GM19467 (cell line): ENCODE data around the gene ELL3.

ENCODE experiments used
- ATAC-seq: cut with Tn5 transposase; IDR thresholded peaks from one replicate; pipeline ENCODE4 v1.9.1; 2021; ENCODE audit warnings: mild to moderate bottlenecking, moderate library complexity; ENCODE audit not compliant: unreplicated experiment

ELL3 gene

DNA sequence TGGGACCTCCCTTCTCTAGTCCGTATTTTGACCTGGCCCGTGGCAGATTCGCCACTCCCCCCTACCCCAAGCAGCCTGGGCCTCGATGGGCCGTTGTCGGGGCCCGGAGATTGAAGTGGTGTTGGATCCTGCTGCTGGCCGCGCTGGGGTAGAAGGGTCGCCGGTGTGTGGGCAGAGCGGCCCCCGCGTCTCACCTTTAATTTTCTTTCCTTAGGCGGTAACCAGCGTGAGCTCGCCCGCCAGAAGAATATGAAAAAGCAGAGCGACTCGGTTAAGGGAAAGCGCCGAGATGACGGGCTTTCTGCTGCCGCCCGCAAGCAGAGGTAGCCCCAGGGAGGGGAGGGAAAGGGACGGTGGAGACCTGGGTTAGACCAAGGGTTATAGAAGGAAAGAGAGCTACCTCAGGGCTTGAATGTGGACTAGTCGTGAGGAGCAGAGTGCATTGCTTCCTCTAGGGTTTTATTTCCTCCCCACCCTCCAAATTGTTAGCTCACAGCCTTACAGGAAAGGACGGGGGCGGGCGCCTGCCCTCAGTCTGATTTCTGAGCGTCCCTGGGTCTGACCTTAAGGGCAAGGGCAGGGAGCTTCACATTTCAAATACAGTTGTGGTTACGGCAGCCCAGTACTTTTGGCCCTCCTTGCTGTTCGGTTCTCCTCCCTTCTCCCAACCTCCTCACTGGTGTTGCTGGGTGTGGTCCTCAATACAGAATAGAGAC, 16.2 kb upstream of the ELL3 start:
- ATAC-seq = no peak

DNA sequence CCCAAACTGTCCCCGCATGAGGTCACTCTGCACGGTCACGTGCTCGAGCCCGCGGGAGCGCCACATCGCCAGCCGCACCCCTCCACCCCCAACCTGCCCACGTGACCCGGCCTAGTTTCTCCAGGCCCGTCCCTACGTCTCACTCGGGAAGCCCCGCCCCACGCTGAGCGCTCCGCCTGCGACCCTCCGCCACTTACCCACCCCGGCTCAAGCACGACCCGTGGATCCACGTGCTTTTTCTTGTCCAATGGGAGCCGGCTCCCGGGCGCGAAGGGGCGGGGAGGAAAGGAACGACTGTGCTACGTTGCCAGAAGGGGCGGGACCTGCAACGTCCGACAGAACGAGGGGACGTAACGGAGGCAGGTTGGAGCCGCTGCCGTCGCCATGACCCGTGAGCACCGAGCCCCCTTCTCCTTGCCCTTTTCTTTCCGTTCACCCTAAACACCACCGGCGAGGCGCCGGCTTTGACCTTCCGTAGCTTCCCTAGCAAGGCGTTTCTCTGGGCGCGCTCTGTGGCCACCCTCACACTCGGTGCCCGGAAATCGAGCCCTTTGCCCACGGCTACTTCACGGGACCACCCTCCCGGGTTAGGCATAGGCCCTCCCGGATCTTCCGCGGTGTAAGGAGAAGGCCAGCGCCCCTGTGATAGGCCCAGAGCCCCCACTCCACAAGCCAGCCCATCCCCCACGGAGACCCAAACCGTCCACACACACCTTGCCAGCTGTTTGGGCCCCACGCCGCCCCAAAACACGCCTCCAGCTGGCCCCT, 15.4 kb upstream of the ELL3 start, which contains the start of gene SERF2:
Gene SERF2, plus strand, starts transcription at position 328 of the 768 bp plus-strand sequence. Its CDS starts 57 bp downstream, at position 385.
- ATAC-seq = peak; percentile 78

DNA sequence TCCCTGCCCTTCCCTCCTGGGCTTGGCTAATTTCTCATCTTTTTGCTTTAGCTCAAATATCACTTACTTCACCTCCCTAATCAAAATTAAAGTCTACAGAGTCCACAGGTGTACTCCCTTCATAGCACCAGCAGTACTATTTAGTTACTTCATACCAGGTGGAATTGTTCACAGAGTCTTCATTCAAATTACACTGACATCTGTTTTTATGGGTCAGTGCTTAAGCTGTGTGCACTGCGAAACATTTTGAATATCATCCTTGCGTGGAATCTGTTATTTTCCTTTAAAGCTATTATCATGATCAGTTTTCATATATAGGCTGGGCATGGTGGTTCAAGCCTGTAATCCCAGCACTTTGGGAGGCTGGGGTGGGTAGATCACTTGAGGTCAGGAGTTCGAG, 12.6 kb upstream of the ELL3 start:
- no peak for ATAC-seq

DNA sequence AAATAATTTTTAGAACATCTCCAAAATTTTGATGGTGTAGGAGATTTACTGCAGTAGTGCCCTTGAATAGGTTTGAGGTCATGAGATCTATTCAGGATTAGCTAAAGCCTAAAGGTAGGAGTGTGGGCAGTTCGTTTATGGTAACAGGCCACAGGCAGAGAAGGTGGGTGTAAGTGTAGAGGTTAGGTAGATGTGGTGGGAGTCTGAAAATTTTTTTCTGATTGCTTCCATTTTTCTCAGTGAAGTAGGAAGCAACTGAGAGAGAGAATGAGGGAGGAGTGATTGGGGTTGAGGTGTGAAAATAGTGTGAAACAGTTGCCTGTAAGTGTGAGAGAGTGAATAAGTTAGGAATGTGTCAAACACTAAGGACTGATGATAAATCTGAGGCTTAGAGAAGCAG, 2.2 kb upstream of the ELL3 start:
- no peak for ATAC-seq

DNA sequence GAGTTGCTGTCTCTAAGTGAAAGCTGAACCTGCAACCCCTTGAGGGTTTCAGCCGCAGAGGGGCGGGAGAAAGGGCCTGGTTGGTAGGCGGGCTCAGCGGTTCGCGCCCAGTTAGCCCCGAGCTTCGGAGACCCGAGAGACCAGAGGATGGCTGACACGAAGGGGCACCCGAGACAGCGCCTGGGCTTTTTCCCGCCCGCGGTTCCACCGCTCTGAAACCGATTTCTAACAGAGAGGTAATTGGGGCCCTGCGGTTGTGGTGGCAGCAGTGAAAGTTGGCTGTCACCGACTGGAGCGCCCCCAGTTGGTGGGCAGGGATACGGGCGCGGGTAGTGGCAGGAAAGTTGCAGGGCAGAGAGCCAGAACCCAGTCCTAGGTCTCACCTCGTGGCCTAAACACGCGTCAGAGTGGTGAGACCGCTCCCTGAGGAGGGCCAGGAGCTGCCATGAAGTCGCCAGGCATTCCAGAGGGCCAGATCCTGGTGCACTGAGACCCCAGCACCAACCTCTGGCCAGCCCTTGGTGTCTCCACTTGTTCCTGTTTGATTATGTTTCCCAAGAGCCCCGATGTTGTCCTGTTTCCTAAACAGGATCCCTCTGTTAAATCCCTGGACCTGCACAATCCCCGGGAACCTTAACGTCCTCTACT, 625 bp upstream of the ELL3 start:
- ATAC-seq = peak; percentile 55

DNA sequence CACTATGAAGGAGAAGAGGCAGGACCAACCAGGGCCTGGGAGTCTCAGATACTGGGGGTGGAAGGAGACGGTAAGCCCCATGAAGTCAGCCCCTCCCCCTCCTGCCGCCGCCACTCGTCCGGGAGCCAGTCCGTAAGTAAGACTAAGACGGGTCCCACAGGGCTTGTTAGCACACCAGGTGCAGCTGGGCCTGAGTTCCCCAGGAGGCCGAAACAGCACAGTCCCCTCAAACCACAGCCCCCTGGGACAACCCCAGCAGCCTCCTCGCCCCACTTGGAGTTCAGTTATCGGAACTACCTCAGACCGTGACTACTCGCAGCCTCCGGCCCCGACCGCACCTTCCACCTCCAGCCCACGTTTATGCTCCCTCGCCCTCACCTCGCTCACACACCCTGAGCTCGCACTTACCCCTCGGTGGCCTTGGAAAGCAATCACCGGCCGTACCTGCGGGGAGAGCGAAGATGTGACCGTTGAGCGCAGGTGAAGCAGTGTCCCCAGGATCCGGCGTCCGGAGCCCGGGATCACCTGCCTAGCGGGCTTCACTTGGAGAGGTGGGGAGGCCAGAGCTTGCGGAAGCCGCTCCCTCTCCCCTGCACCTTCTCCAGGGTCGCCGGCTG, 557 bp downstream of the ELL3 start:
- peak; percentile 55 for ATAC-seq

DNA sequence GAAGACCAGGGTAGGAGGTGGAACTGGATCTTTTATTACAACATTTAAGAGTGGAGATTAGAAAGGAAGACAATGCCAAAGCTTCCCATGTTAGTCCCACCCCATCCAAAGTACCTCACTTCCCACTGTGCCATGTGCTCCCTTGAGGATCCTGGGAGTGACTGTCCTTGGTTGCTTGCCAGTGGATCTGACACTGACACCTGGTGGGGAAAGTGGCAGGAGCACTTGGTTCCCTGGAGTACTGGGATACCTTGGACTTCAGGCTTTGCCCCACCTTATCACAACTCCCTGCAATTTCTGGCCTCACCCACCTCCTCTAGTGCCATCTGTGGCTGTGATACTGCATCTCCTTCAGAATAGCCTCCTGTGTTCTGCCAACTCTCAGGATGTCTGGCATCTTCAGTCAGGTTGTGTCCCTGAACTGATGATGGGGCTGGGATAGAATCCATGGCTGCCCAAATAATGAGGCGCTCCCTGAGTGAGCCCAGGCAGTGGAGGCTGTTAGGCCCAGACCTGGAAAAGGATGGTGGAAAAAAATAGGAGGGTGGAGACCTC, 1.3 kb downstream of the ELL3 start:
- ATAC-seq = no peak

DNA sequence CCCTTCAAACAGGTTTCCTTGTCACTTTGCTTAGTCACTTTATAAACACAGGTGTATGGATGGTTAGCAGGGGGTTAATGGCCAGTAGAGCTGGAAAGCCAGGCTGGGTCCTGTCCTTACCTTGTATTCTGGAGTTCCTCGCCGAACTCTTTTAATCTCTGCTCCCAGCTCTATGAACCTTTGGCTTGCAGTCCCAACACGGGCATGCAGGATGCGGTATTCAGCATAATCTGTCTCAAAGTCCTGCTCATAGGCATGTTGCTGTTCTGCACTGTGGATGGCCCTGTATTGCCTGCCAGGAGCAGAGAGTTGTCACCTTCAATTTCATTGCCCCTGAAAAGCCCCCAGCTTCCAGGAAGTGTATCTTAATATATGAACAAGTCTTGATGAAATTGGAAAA, 2.7 kb downstream of the ELL3 start:
- no peak for ATAC-seq

DNA sequence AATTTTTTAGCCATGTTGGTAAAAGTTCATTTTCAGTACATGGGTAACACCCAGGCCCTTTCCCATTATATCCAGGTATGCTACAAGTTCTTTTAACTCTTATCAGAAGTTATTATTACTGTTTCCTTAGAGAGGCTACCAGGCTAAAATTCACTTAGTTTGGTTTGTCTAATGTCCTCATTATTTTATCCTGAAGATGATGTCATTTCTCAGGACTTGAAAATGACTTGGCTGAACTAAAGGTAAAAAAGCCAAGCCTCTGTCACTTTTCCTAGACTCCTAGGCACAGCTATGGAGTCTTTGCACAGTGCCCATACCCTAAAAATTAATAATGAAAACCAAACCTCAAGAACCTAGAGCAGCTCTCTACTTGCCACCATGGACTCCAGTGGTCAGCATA, 4.1 kb downstream of the ELL3 start:
- no peak for ATAC-seq

DNA sequence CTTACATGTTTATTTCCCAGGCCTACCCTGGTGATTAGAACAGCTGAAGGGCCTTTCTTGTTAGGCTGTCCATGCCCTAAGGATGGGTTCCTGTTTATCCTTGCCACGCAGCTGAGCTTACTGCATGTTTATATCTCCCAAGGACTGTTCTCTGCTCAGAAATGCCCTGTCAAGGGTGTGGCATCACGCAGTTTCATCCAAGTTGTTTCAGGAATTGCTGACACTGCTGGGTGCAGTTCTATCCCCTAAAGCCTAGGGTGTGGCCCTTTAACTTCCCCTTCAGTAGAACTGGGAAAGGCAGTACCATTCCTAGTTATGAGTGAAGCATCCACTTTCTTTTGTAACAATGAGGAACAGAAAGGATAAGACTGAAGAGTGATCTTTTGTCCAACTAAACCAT, 5.0 kb downstream of the ELL3 start:
- ATAC-seq = no peak

DNA sequence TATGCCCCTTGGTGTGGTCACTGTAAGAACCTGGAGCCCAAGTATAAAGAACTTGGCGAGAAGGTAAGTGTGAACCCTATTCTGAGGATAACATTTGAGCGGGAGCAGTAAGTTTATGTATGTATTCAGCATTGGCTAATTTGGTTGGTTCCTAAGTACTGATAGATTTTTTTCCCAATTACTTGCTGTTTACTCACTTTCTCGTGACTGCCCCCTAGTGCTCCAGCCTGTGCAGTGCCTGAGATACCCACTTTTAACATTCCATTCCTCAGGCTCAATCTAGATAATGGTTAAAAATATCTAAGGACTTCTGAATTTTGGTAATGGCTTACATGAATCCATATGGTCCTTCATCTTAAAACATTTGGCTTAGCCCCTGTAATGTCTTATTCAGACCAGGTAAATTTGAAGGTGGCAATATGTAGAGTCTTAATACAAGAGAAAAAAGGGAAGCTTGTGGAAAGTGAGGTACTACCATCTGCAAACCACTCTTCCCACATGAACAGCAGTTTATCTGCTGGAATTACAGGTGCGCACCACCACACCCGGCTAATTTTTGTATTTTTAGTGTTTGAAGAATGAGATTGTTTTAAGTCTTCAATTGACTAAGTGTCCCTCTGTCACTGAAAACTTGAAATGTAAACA, 7.1 kb downstream of the ELL3 start:
- no peak for ATAC-seq

DNA sequence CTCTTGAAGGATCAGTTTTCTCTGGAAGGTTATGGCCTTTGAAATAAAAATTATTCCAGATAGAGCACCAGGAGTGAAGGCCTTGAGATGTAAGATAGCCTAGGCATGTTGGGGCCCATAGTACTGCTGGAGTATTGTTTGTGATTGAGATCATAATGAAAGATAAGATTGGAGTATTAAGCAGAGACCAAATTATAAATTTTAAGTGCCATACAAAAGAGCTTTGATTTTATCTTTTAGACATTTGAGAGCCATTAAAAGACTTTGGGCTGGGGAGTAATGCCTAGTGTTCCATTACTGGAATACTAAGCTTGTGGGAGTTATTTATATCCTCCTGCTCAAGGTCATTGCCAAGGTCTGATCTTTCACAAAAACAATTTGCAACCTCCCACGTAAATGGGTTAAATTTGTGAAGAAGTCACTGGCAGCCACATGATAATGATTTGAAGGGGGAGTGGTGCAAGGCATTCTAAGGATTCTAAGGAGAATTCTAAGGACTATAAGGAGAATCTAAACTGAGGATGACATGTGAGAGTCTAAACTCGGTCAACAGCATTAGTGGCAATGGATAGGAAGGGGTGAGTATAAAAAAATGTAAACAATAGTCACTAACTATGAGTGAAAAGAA, 12.8 kb downstream of the ELL3 start:
- no peak for ATAC-seq

DNA sequence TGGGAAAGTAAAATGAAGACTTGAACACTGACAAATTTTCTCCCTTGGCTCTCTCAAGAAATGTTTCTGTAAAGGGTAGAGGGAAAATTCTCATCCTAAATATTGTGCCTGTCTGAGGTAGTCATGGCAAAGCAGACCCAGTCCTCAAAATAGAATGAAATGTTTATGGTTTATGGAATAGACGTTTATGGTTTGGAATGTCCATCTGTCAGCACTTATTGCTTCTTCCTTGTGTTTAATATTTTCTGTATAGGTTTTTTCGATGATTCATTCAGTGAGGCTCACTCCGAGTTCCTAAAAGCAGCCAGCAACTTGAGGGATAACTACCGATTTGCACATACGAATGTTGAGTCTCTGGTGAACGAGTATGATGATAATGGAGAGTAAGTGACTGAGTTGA, 13.9 kb downstream of the ELL3 start:
- no peak for ATAC-seq

DNA sequence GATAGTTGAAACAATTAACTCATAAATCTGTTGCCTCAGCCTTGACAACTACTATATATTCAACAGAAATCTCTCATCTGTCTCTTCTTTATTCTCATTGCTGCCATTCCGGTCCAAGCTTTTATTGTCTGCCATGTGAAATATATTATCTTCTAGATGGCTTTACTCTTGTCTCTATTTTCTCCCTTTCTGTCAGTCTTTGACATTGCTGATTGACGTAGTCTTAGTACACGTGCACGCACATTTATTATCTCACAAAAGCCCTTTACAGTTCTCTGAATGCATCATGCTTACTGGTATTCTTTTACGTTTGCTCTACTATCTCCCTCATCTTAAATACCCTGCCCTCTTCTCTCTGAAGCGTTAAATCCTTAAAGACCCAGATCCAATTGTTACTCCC, 24.9 kb downstream of the ELL3 start:
- ATAC-seq = no peak

DNA sequence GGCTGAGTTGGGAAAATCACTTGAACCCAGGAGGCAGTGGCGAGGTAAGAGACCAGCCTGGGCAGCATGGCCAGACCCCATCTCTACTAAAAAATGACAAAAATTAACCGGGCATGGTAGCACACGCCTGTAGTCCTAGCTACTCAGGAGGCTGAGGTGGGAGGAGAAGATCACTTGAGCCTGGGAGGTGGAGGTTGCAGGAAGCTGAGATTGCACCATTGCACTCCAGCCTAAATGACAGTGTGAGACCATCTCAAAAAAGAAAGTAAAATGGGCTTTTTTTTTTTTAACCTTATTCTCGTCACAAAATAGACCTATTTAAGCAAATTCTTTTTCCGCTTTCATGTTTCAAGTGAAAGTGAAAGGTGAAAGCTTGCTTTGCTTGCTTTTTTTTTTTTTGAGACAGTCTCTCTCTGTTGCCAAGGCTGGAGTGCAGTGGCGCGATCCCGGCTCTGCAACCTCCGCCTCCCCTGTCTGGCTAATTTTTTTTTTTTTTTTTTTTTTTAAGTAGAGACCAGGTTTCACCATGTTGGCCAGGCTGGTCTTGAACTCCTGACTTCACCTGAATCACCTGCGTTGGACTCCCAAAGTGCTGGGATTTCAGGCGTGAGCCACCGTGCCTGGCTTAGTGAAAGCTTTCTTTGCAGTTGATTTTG, 26.9 kb downstream of the ELL3 start:
- no peak for ATAC-seq

DNA sequence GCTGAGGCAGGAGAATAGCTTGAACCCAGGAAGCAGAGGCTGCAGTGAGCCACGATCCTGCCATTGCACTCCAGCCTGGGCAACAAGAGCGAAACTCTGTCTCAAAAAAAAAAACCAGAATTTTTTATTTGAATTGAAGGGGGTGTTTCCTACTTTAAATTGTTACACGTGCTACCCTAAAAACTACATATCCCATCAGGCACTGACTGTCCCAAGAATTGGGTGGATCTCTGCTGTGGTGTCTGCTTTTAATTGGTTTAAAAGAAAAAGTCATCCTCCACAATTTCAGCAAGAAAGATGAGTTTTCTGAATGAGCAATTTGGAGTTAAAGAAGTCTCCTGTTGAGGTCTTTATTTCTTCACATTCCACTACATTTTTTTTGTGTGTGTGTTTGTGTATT, 28.4 kb downstream of the ELL3 start:
- ATAC-seq = no peak

DNA sequence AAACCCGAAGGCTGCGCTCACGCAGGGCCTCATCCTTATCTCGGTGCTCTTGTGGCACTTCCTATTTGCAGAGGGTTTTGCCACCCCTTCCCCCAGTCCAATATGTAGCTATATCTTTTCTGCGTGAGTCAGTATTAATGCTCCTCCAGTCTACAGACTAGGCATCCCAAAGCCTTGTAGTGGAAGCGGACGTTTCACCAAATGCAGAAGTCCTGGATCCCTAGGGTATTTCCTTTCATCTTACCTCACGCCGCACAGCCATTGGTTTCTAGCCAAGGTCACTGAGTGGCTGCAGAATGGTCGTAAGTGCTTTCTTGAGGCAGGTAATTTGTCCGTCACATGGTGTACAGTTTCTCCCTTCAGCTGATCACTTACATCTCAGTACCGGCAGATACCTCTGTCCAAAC, 29.9 kb downstream of the ELL3 start:
- peak; percentile 23 for ATAC-seq

DNA sequence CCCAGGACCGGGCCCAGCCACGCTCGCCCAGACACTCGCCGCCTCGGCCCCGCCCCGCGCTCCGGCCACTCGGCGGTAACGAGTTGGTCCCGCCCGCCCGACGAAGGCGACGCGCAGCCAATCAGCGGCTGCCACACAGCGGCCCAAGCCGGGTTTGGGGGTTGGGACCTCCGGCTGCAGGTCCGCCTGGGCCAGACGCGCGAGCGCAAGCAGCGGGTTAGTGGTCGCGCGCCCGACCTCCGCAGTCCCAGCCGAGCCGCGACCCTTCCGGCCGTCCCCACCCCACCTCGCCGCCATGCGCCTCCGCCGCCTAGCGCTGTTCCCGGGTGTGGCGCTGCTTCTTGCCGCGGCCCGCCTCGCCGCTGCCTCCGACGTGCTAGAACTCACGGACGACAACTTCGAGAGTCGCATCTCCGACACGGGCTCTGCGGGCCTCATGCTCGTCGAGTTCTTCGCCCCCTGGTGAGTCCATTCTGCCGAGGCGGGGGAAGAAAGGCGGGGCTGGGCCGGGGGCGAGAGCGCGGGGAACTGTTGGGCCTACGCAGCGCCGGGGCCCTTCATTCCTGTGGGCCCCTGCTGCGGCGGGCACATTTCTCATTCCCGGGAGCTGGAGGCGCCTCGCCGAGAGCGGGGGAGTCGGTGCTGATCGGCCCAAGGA, 30.4 kb downstream of the ELL3 start, which contains the start of gene PDIA3:
Gene PDIA3, plus strand, starts transcription at position 194 of the 658 bp plus-strand sequence. Its CDS starts 102 bp downstream, at position 296.
- ATAC-seq = peak; percentile 62

DNA sequence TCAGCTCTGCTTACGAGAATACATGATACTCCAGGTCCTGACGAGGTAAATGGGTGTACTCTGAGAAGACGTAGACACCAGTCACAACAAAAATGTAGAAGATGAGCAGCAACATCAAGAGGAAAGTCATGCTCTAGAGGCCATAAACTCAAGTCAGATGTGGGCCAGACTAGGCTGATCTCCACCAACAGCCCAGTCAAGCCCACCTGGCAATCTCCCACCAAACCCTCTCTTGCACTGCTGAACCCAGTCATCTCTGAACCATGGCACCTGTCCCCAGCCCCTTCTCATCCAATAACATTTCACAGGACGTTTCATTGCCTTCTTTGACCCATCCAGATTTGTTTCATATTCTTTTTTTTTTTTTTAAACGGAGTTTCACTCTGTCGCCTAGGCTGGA, 41.4 kb downstream of the ELL3 start:
- ATAC-seq = no peak
